HepG2 (cell line): ENCODE measurements around the gene SPSB2. TPM values are rescaled to one million over a fixed set of nuclear protein-coding genes. Genes with fewer than 3 reads are reported as not detected.

Experiments used
- CBX5 ChIP-seq: sonication (generic); formaldehyde crosslinking; IDR thresholded peaks from 2 replicates; pipeline ENCODE4 v1.4.0; 2020; ENCODE audit warnings: missing genetic modification reagents, borderline replicate concordance
- IRF9 ChIP-seq: sonication (generic); formaldehyde crosslinking; IDR thresholded peaks from 2 replicates; pipeline ENCODE4 v1.8.0; 2022; ENCODE audit warnings: missing genetic modification reagents, mild to moderate bottlenecking, borderline replicate concordance
- IRX3 ChIP-seq: sonication (generic); formaldehyde crosslinking; IDR thresholded peaks from 2 replicates; pipeline ENCODE4 v1.8.1; 2023; ENCODE audit warnings: mild to moderate bottlenecking, low read depth, missing genetic modification reagents, borderline replicate concordance
- JUN ChIP-seq: sonication (generic); formaldehyde crosslinking; IDR thresholded peaks from 2 replicates; pipeline ENCODE4 v1.4.0; 2020; ENCODE audit warnings: mild to moderate bottlenecking, missing genetic modification reagents
- KAT8 ChIP-seq: IDR thresholded peaks from 2 replicates; pipeline ENCODE4 v1.6.1; 2016; ENCODE audit warnings: missing genetic modification reagents, missing compliant biosample characterization
- NFE2L1 ChIP-seq: sonication (generic); formaldehyde crosslinking; IDR thresholded peaks from 2 replicates; pipeline ENCODE4 v1.4.0; 2020; ENCODE audit warnings: missing genetic modification reagents, mild to moderate bottlenecking, borderline replicate concordance
- NPAS2 ChIP-seq: sonication (generic); formaldehyde crosslinking; IDR thresholded peaks from 2 replicates; pipeline ENCODE4 v1.8.0; 2022; ENCODE audit warnings: mild to moderate bottlenecking, missing genetic modification reagents, borderline replicate concordance
- PHF5A ChIP-seq: IDR thresholded peaks from one replicate; pipeline ENCODE4 v1.6.1; 2018; ENCODE audit warnings: low read depth, missing genetic modification reagents; ENCODE audit not compliant: unreplicated experiment
- SOX5 ChIP-seq: IDR thresholded peaks from 2 replicates; pipeline ENCODE4 v1.6.1; 2016; ENCODE audit warnings: borderline replicate concordance
- TBP ChIP-seq: sonication (generic); formaldehyde crosslinking; IDR thresholded peaks from 2 replicates; pipeline ENCODE4 v1.5.0; 2020; ENCODE audit warnings: missing genetic modification reagents
- WIZ ChIP-seq: sonication (generic); formaldehyde crosslinking; IDR thresholded peaks from 2 replicates; pipeline ENCODE4 v1.5.1; 2020; ENCODE audit warnings: mild to moderate bottlenecking, missing genetic modification reagents
- ZBTB40 ChIP-seq, 2 experiments: fragments of 450-650 bp in 1 of 2; sonication (generic) in 1 of 2; formaldehyde crosslinking in 1 of 2; IDR thresholded peaks; 2 replicates each; pipeline versions ENCODE4 v1.6.1 to v1.8.0; 2016 to 2022; ENCODE audit warnings: antibody characterized with exemption in 1 of 2, mild to moderate bottlenecking in 1 of 2, missing genetic modification reagents in 1 of 2
- ZNF484 ChIP-seq: sonication (generic); formaldehyde crosslinking; IDR thresholded peaks from 2 replicates; pipeline ENCODE4 v1.5.1; 2020; ENCODE audit warnings: mild to moderate bottlenecking, low read depth, missing genetic modification reagents, borderline replicate concordance
- ZNF567 ChIP-seq: sonication (generic); formaldehyde crosslinking; IDR thresholded peaks from 2 replicates; pipeline ENCODE4 v1.8.1; 2023; ENCODE audit warnings: mild to moderate bottlenecking, missing genetic modification reagents, borderline replicate concordance
- ZNF619 ChIP-seq: sonication (generic); formaldehyde crosslinking; IDR thresholded peaks from 2 replicates; pipeline ENCODE4 v1.4.0; 2020; ENCODE audit warnings: mild to moderate bottlenecking, missing genetic modification reagents
- ZNF761 ChIP-seq: sonication (generic); formaldehyde crosslinking; conservative IDR thresholded peaks from 2 replicates; pipeline ENCODE4 v1.4.0; 2020; ENCODE audit warnings: mild to moderate bottlenecking, missing genetic modification reagents
- ZNF878 ChIP-seq: sonication (generic); formaldehyde crosslinking; IDR thresholded peaks from 2 replicates; pipeline ENCODE4 v1.8.1; 2023; ENCODE audit warnings: mild to moderate bottlenecking, missing genetic modification reagents, moderate library complexity
- polyA plus RNA-seq, 8 experiments: library from polyadenylated mRNA; depleted of rRNA in 3 of 8; stranded (reverse) in 7 of 8; unstranded in 1 of 8; fragments of >200 nt; fragmentation: Illumina TruSeq in 4 of 8; extraction: Trizol in 4 of 8; gene quantifications; 2 replicates each; pipeline versions ENCODE4 v1.2.1 to v1.2.3, GENCODE V29; 2011 to 2016; ENCODE audit warnings: low read depth in 4 of 8, missing spikeins in 1 of 8, mixed read lengths in 1 of 8; ENCODE audit not compliant: insufficient read depth in 1 of 8
- total RNA-seq, 5 experiments: library from RNA; depleted of rRNA; stranded (reverse); fragments of >200 nt; fragmentation: Illumina TruSeq; extraction: Trizol; gene quantifications; 2 replicates each; pipeline ENCODE4 v1.2.3, GENCODE V29; 2016; ENCODE audit warnings: low read depth in 1 of 5

The SPSB2 gene
- total and polyA plus RNA-seq, 2 of the 13 experiments (the other 11 are each of a cell fraction or from before 2014, with no cell fraction given), result 2.0 to 6.2 TPM

GRCh38 chr12:6824901-6825381 lies 48.2 kb downstream of the SPSB2 start (continued):
- TF ChIP-seq ZBTB40 (IDR thresholded peaks at IDR 0.05), result no peak
- no peak for TF ChIP-seq ZBTB40 (CRISPR knock-in tag; IDR thresholded peaks at IDR 0.05)
- TF ChIP-seq KAT8 (CRISPR knock-in tag), result no peak
- no peak for TF ChIP-seq NFE2L1 (CRISPR knock-in tag)
- TF ChIP-seq CBX5 (CRISPR knock-in tag), result no peak
- 0 out of 2 replicates have a peak, but pooled peaks have one; percentile 18 for TF ChIP-seq ZNF761
- TF ChIP-seq ZNF484 (CRISPR knock-in tag), result no peak
- TF ChIP-seq ZNF878 (CRISPR knock-in tag), result no peak
- 0 out of 2 replicates have a peak, but pooled peaks have one; percentile 12 for TF ChIP-seq ZNF567
- TF ChIP-seq IRF9 (CRISPR knock-in tag), result no peak
- TF ChIP-seq JUN, result no peak
- no peak for TF ChIP-seq IRX3
- TF ChIP-seq WIZ (CRISPR knock-in tag), result no peak
- no peak for TF ChIP-seq NPAS2 (CRISPR knock-in tag)
- TF ChIP-seq SOX5 (CRISPR knock-in tag), result no peak
- TF ChIP-seq PHF5A, result no peak
- no peak for TF ChIP-seq ZNF619
- no peak for TF ChIP-seq TBP (CRISPR knock-in tag)
- TF ChIP-seq, all 625 proteins: peak for 6
